Fibroblast of mammary gland (primary cell): ENCODE measurements around the gene LEFTY2.

Experiments
- DNase-seq: peaks from one replicate; pipeline ENCODE4 v3.0.0-alpha.2; 2010; ENCODE audit warnings: low read depth
- H3K4me3 ChIP-seq: 2 replicates; pipeline ENCODE4 v1.5.1; 2011; ENCODE audit warnings: low read depth, mild to moderate bottlenecking, low read length, moderate library complexity; ENCODE audit not compliant: control insufficient read depth
- CTCF ChIP-seq: conservative IDR thresholded peaks from 2 replicates; pipeline ENCODE4 v1.5.1; 2011; ENCODE audit warnings: low read depth, low read length, inconsistent platforms; ENCODE audit not compliant: control insufficient read depth, insufficient read depth

Gene LEFTY2

GRCh38 chr1:225949041-225949440 lies 8.0 kb upstream of the LEFTY2 start:
- no peak for TF ChIP-seq CTCF
- no peak for DNase-seq
- H3K4me3 ChIP-seq, result no peak overlapping the region

GRCh38 chr1:225946803-225947202 lies 5.8 kb upstream of the LEFTY2 start:
- no peak for TF ChIP-seq CTCF
- DNase-seq, result no peak
- no peak overlapping the region for H3K4me3 ChIP-seq

GRCh38 chr1:225946082-225946620 lies 5.1 kb upstream of the LEFTY2 start:
- H3K4me3 ChIP-seq, result no peak overlapping the region
- DNase-seq, result no peak
- no peak for TF ChIP-seq CTCF

GRCh38 chr1:225945564-225945963 lies 4.5 kb upstream of the LEFTY2 start:
- no peak for TF ChIP-seq CTCF
- no peak overlapping the region for H3K4me3 ChIP-seq
- DNase-seq, result no peak

GRCh38 chr1:225944951-225945350 lies 3.9 kb upstream of the LEFTY2 start:
- no peak overlapping the region for H3K4me3 ChIP-seq
- TF ChIP-seq CTCF, result no peak
- DNase-seq, result no peak

GRCh38 chr1:225944387-225944786 lies 3.4 kb upstream of the LEFTY2 start:
- no peak for DNase-seq
- TF ChIP-seq CTCF, result no peak
- no peak overlapping the region for H3K4me3 ChIP-seq

GRCh38 chr1:225943582-225943981 lies 2.6 kb upstream of the LEFTY2 start:
- no peak for TF ChIP-seq CTCF
- H3K4me3 ChIP-seq, result no peak overlapping the region
- no peak for DNase-seq
